Bone marrow (tissue), 2 donors: Measurements from ENCODE around the gene KLK10.

Experiments used
- DNase-seq, 2 donors: peaks; one replicate each; lab custom pipeline; 2025; lab: John Stamatoyannopoulos, UW

The KLK10 gene

GRCh38 chr19:50967929-50968715 is 51.4 kb downstream of the KLK10 start:
- no peak for DNase-seq

GRCh38 chr19:50964266-50964665 is 55.2 kb downstream of the KLK10 start:
- DNase-seq, result no peak

GRCh38 chr19:50963381-50963780 is 56.1 kb downstream of the KLK10 start:
- DNase-seq, result no peak
